Measurements from ENCODE around the gene ADK.
"Not testable (repeated sequence)": the region's sequence is repeated elsewhere in the genome, so short reads cannot be mapped to it uniquely, and the experiment has no call there.

The ADK gene

GRCh38 chr10:74525885-74526284 is 374.9 kb downstream of the ADK start:
- no peak overlapping the region for H3K4me3 ChIP-seq (ENCODE audit: low read depth, low read length)
- DNase-seq (ENCODE audit: low read depth) = no peak
- TF ChIP-seq, protein P1, sequence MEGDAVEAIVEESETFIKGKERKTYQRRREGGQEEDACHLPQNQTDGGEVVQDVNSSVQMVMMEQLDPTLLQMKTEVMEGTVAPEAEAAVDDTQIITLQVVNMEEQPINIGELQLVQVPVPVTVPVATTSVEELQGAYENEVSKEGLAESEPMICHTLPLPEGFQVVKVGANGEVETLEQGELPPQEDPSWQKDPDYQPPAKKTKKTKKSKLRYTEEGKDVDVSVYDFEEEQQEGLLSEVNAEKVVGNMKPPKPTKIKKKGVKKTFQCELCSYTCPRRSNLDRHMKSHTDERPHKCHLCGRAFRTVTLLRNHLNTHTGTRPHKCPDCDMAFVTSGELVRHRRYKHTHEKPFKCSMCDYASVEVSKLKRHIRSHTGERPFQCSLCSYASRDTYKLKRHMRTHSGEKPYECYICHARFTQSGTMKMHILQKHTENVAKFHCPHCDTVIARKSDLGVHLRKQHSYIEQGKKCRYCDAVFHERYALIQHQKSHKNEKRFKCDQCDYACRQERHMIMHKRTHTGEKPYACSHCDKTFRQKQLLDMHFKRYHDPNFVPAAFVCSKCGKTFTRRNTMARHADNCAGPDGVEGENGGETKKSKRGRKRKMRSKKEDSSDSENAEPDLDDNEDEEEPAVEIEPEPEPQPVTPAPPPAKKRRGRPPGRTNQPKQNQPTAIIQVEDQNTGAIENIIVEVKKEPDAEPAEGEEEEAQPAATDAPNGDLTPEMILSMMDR (IDR thresholded peaks at IDR 0.05; ENCODE audit: low read depth, low read length, missing control alignments) = no peak

GRCh38 chr10:74527611-74528010 is 376.6 kb downstream of the ADK start:
- H3K4me3 ChIP-seq (ENCODE audit: low read depth, low read length); DNase-seq (ENCODE audit: low read depth): not testable (repeated sequence)

DNA sequence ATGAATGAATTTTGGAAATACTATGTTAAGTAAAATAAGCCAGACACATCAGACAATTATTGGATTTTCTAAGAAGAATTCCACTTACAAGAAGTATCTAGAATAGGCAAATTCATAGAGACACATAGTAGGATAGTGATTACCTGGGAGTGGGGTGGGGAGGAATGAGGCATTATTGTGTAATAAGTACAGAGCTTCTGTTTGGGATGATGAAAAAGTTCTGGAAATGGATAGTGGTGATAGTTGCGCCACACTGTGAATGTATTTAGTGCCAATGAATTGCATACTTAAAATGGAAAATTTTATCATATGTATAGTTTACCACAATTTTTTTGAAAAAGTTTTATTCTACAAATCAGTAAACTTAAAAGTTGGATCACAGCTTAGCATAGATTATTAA is 378.2 kb downstream of the ADK start:
- no peak for DNase-seq (ENCODE audit: low read depth)
- TF ChIP-seq, protein P1 (IDR thresholded peaks at IDR 0.05; ENCODE audit: low read depth, low read length, missing control alignments) = no peak
- H3K4me3 ChIP-seq (ENCODE audit: low read depth, low read length) = no peak overlapping the region

GRCh38 chr10:74530981-74531380 is 380.0 kb downstream of the ADK start:
- TF ChIP-seq, protein P1 (IDR thresholded peaks at IDR 0.05; ENCODE audit: low read depth, low read length, missing control alignments) = no peak
- H3K4me3 ChIP-seq (ENCODE audit: low read depth, low read length) = no peak overlapping the region
- DNase-seq (ENCODE audit: low read depth) = no peak

DNA sequence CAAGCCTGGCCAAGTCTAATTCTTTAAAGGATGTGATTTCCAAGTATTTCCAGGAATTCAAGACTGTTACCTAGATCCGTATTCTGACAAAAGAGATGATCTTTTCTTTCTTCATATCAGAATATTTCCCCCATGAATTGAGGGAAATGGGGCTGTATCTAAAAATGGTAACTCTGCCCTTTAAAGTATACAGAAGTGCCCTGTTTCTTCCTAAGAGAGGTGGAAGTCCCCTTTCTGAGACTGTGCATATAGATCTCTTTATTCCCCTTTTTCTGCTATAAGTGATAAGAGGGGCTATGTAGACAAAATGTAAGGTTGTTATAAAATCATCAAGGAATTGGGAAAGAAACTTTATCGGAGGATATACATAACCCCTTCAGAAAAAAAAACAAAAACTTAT is 388.3 kb downstream of the ADK start:
- TF ChIP-seq, protein P1 (IDR thresholded peaks at IDR 0.05; ENCODE audit: low read depth, low read length, missing control alignments) = no peak

DNA sequence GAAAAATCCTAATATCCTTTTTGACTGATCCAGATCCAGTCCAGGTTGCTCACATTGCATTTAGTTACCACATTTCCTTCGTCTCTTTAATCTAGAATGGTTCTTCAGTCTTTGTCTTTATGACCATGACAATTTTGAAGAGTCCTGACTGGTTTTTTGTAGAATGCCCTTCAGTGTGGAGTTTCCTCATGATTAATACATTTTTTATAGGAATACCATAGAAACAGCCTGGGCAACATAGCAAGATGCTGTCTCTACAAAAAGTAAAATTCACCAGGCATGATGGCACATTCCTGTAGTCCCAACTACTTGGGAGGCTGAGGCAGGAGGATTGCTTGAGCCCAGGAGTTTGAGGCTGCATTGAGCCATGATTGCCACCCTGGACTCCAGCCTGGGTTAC is 390.4 kb downstream of the ADK start:
- no peak overlapping the region for H3K4me3 ChIP-seq (ENCODE audit: low read depth, low read length)
- TF ChIP-seq, protein P1 (IDR thresholded peaks at IDR 0.05; ENCODE audit: low read depth, low read length, missing control alignments) = no peak
- DNase-seq (ENCODE audit: low read depth) = no peak

More for the DNA sequence above, 388.3 kb downstream of the ADK start:
- no peak for DNase-seq (ENCODE audit: low read depth)
- H3K4me3 ChIP-seq (ENCODE audit: low read depth, low read length) = no peak overlapping the region

DNA sequence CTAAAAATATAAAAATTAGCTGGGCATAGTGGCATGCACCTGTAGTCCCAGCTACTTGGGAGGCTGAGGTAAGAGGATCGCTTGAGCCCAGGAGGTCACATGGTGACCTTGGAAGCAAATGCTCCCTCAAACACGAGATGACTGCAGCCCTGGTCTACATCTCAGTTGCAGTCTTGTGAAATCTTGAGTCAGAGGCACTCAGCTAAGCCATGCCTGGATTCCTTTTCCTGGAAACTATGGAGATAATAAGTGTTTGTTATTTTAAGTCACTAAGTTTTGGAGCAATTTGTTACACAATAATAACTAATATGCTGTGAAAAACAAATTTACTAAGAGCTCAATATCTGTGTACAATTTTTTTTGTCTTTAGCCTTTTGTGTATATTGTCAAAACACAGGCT is 391.1 kb downstream of the ADK start:
- TF ChIP-seq, protein P1 (IDR thresholded peaks at IDR 0.05; ENCODE audit: low read depth, low read length, missing control alignments) = no peak
- no peak for DNase-seq (ENCODE audit: low read depth)
- H3K4me3 ChIP-seq (ENCODE audit: low read depth, low read length) = no peak overlapping the region

GRCh38 chr10:74543276-74543675 is 392.3 kb downstream of the ADK start:
- H3K4me3 ChIP-seq (ENCODE audit: low read depth, low read length) = no peak overlapping the region
- TF ChIP-seq, protein P1 (IDR thresholded peaks at IDR 0.05; ENCODE audit: low read depth, low read length, missing control alignments) = no peak
- no peak for DNase-seq (ENCODE audit: low read depth)

Data from GM12864 (cell line).